GM23338 (cell line): ENCODE data around the gene BBOX1. TPM values are rescaled to one million over a fixed set of nuclear protein-coding genes. Genes with fewer than 3 reads are reported as not detected.

Experiments
- ATAC-seq: fragments of 200-7000 bp; cut with Tn5 transposase; 3 replicates; pipeline ENCODE4 v1.9.1; 2020
- DNase-seq: peaks from one replicate; pipeline ENCODE4 v3.0.0-alpha.2; 2015; ENCODE audit warnings: low spot score
- H2AFZ ChIP-seq: fragments of 200-600 bp; sonication (generic); 2 replicates; pipeline ENCODE4 v1.8.0; 2016; ENCODE audit warnings: antibody characterized with exemption, mild to moderate bottlenecking, moderate library complexity
- H3F3A ChIP-seq: fragments of 200-600 bp; sonication (generic); replicated peaks from 2 replicates; pipeline ENCODE4 v1.8.0; 2017; ENCODE audit warnings: antibody characterized with exemption, mixed run types, low read depth
- H3K27ac ChIP-seq: fragments of 200-600 bp; sonication (generic); 2 replicates; pipeline ENCODE4 v1.6.1; 2016; ENCODE audit warnings: low read depth
- H3K27me3 ChIP-seq: fragments of 200-600 bp; sonication (generic); 2 replicates; pipeline ENCODE4 v1.8.0; 2016; ENCODE audit warnings: mild to moderate bottlenecking, mixed run types, moderate library complexity; ENCODE audit not compliant: insufficient read depth
- H3K36me3 ChIP-seq: fragments of 200-600 bp; sonication (generic); 2 replicates; pipeline ENCODE4 v1.8.0; 2016; ENCODE audit warnings: mild to moderate bottlenecking; ENCODE audit not compliant: insufficient read depth
- H3K4me1 ChIP-seq: fragments of 200-600 bp; sonication (generic); 2 replicates; pipeline ENCODE4 v1.8.0; 2016; ENCODE audit warnings: mild to moderate bottlenecking, moderate library complexity; ENCODE audit not compliant: insufficient read depth
- H3K4me2 ChIP-seq: fragments of 200-600 bp; sonication (generic); 2 replicates; pipeline ENCODE4 v1.7.1; 2017; ENCODE audit warnings: mixed run types
- H3K4me3 ChIP-seq: fragments of 200-600 bp; sonication (generic); 2 replicates; pipeline ENCODE4 v1.6.1; 2016; ENCODE audit warnings: mixed run types
- H3K79me2 ChIP-seq: fragments of 200-600 bp; sonication (generic); replicated peaks from 2 replicates; pipeline ENCODE4 v1.8.0; 2017; ENCODE audit warnings: mild to moderate bottlenecking; ENCODE audit not compliant: insufficient read depth
- H3K9me2 ChIP-seq: fragments of 200-600 bp; sonication (generic); 2 replicates; pipeline ENCODE4 v1.8.0; 2017; ENCODE audit not compliant: insufficient read depth
- H4K20me1 ChIP-seq: fragments of 200-600 bp; sonication (generic); replicated peaks from 2 replicates; pipeline ENCODE4 v1.8.0; 2017; ENCODE audit warnings: mild to moderate bottlenecking; ENCODE audit not compliant: insufficient read depth
- H3K27ac Mint-ChIP-seq: 2 replicates; pipeline ENCODE4 v1.8.0; 2020; ENCODE audit warnings: inconsistent platforms, mild to moderate bottlenecking, moderate library complexity, mixed read lengths
- H3K27me3 Mint-ChIP-seq: 3 replicates; pipeline ENCODE4 v1.8.0; 2022; ENCODE audit warnings: low read depth, mild to moderate bottlenecking, moderate library complexity, mixed read lengths, inconsistent platforms; ENCODE audit not compliant: insufficient read depth, poor library complexity
- H3K36me3 Mint-ChIP-seq: 3 replicates; pipeline ENCODE4 v1.8.0; 2021; ENCODE audit warnings: low read depth, mild to moderate bottlenecking, inconsistent platforms, moderate library complexity, mixed read lengths
- H3K4me1 Mint-ChIP-seq: 3 replicates; pipeline ENCODE4 v1.8.0; 2020; ENCODE audit warnings: mild to moderate bottlenecking, inconsistent platforms, mixed read lengths
- H3K4me3 Mint-ChIP-seq: 3 replicates; pipeline ENCODE4 v1.8.0; 2021; ENCODE audit warnings: moderate library complexity, mild to moderate bottlenecking, inconsistent platforms, mixed read lengths
- H3K9me3 Mint-ChIP-seq: 3 replicates; pipeline ENCODE4 v1.8.0; 2020; ENCODE audit warnings: moderate library complexity, mild to moderate bottlenecking, inconsistent platforms, mixed read lengths
- CREB1 ChIP-seq: fragments of 250-450 bp; sonication (Bioruptor Pico); IDR thresholded peaks from 2 replicates; pipeline ENCODE4 v1.5.0; 2020; ENCODE audit warnings: low read depth, mild to moderate bottlenecking, moderate library complexity
- EZH2 ChIP-seq: fragments of 200-600 bp; sonication (generic); IDR thresholded peaks from one replicate; pipeline ENCODE4 v1.8.0; 2017; ENCODE audit warnings: antibody characterized with exemption, mild to moderate bottlenecking, low read depth; ENCODE audit not compliant: unreplicated experiment
- EZH2phosphoT487 ChIP-seq: fragments of 200-600 bp; sonication (generic); IDR thresholded peaks from one replicate; pipeline ENCODE4 v1.8.1; 2018; ENCODE audit warnings: antibody characterized with exemption; ENCODE audit not compliant: unreplicated experiment
- JUNB ChIP-seq: IDR thresholded peaks from one replicate; pipeline ENCODE4 v1.6.1; 2016; ENCODE audit warnings: antibody characterized with exemption; ENCODE audit not compliant: unreplicated experiment
- NANOG ChIP-seq: IDR thresholded peaks from 2 replicates; pipeline ENCODE4 v1.6.1; 2016; ENCODE audit warnings: antibody characterized with exemption, borderline replicate concordance
- POLR2AphosphoS5 ChIP-seq: IDR thresholded peaks from 2 replicates; pipeline ENCODE4 v1.6.1; 2016; ENCODE audit warnings: antibody characterized with exemption, low read depth
- STAT1 ChIP-seq: IDR thresholded peaks from one replicate; pipeline ENCODE4 v1.6.1; 2016; ENCODE audit warnings: antibody characterized with exemption; ENCODE audit not compliant: unreplicated experiment
- ZNF114 ChIP-seq: fragments of 250-450 bp; sonication (Bioruptor Pico); IDR thresholded peaks from 2 replicates; pipeline ENCODE4 v1.5.0; 2020; ENCODE audit warnings: mild to moderate bottlenecking, moderate library complexity
- ZNF331 ChIP-seq: fragments of 250-450 bp; sonication (Bioruptor Pico); IDR thresholded peaks from 2 replicates; pipeline ENCODE4 v1.5.0; 2020; ENCODE audit warnings: low read depth, mild to moderate bottlenecking, moderate library complexity
- ZNF462 ChIP-seq: fragments of 250-450 bp; sonication (Bioruptor Pico); IDR thresholded peaks from 2 replicates; pipeline ENCODE4 v1.5.0; 2020; ENCODE audit warnings: mild to moderate bottlenecking, moderate library complexity
- polyA plus RNA-seq: library from polyadenylated mRNA; unstranded; fragments of >200 nt; fragmentation: Nextera tagmentation; extraction: Ambion mirVana; gene quantifications from 2 replicates; pipeline ENCODE4 v1.2.1, GENCODE V29; 2016
- total RNA-seq: library from RNA; depleted of rRNA; stranded (reverse); fragments of >200 nt; shearing (Covaris generic); gene quantifications from 2 replicates; pipeline ENCODE4 v1.2.3, GENCODE V29; 2014
- TF ChIP-seq, protein P1 (sequence below): IDR thresholded peaks from 2 replicates; pipeline ENCODE4 v1.6.1; 2016; ENCODE audit warnings: antibody characterized with exemption
- TF ChIP-seq, protein P2 (sequence below): IDR thresholded peaks from one replicate; pipeline ENCODE4 v1.6.1; 2018; ENCODE audit warnings: antibody characterized with exemption; ENCODE audit not compliant: unreplicated experiment
- TF ChIP-seq, protein P3 (sequence below), 2 experiments: fragments of 200-600 bp in 1 of 2; sonication (generic) in 1 of 2; conservative IDR thresholded peaks; 2 replicates each; pipeline versions ENCODE4 v1.5.1 to v1.6.1; 2016 to 2017; ENCODE audit warnings: antibody characterized with exemption in 2 of 2, low read depth in 2 of 2, mild to moderate bottlenecking in 2 of 2, moderate library complexity in 1 of 2

BBOX1 gene
- total and polyA plus RNA-seq, 2 experiments from 2014 or later, result not detected

DNA sequence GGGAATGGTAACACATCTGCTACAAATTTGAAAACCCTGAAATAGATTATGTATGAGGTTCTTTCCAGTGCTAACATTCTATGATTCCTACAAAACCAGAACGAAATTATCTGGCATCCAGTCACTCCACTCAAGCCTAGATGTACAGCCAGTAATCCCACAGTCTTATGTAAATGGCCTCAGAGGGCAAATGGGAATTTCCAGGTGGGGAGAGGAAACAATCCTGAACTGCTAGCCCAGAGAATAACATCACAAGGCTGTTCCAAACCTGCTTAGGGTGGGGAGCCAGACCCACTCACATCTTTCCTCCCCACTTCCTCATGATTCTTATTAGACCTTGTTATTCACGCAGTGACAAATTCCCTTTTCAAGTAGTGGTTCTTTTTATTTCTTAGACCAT, 43.2 kb upstream of the BBOX1 start:
- H3K4me1 ChIP-seq, result no peaks in the 10 kb centered on the region
- no peak for DNase-seq
- no peak overlapping the region for H2AFZ ChIP-seq
- Mint-ChIP-seq H3K9me3 (no peaks in the 10 kb centered on the region), H3K27me3 (peaks cover 4% of the 10 kb centered on the region), H3K4me1 (peaks cover 2% of the 10 kb centered on the region; the same call in 2 of the 3 replicates), H3K36me3 (no peaks in the 10 kb centered on the region), H3K4me3 (no peak overlapping the region), H3K27ac (no peak overlapping the region)
- H3K36me3 ChIP-seq, result no peaks in the 10 kb centered on the region
- H3F3A ChIP-seq, result no peaks in the 10 kb centered on the region
- TF ChIP-seq EZH2phosphoT487 (no peak), POLR2AphosphoS5 (no peak), CREB1 (no peak), ZNF462 (CRISPR knock-in tag) (no peak), JUNB (no peak), ZNF331 (CRISPR knock-in tag) (no peak), STAT1 (no peak), ZNF114 (CRISPR knock-in tag) (no peak), EZH2 (no peak), NANOG (no peak)
- TF ChIP-seq, protein P1, sequence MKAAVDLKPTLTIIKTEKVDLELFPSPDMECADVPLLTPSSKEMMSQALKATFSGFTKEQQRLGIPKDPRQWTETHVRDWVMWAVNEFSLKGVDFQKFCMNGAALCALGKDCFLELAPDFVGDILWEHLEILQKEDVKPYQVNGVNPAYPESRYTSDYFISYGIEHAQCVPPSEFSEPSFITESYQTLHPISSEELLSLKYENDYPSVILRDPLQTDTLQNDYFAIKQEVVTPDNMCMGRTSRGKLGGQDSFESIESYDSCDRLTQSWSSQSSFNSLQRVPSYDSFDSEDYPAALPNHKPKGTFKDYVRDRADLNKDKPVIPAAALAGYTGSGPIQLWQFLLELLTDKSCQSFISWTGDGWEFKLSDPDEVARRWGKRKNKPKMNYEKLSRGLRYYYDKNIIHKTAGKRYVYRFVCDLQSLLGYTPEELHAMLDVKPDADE, result no peak
- TF ChIP-seq, protein P2, sequence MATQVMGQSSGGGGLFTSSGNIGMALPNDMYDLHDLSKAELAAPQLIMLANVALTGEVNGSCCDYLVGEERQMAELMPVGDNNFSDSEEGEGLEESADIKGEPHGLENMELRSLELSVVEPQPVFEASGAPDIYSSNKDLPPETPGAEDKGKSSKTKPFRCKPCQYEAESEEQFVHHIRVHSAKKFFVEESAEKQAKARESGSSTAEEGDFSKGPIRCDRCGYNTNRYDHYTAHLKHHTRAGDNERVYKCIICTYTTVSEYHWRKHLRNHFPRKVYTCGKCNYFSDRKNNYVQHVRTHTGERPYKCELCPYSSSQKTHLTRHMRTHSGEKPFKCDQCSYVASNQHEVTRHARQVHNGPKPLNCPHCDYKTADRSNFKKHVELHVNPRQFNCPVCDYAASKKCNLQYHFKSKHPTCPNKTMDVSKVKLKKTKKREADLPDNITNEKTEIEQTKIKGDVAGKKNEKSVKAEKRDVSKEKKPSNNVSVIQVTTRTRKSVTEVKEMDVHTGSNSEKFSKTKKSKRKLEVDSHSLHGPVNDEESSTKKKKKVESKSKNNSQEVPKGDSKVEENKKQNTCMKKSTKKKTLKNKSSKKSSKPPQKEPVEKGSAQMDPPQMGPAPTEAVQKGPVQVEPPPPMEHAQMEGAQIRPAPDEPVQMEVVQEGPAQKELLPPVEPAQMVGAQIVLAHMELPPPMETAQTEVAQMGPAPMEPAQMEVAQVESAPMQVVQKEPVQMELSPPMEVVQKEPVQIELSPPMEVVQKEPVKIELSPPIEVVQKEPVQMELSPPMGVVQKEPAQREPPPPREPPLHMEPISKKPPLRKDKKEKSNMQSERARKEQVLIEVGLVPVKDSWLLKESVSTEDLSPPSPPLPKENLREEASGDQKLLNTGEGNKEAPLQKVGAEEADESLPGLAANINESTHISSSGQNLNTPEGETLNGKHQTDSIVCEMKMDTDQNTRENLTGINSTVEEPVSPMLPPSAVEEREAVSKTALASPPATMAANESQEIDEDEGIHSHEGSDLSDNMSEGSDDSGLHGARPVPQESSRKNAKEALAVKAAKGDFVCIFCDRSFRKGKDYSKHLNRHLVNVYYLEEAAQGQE, result no peak
- TF ChIP-seq, protein P3, sequence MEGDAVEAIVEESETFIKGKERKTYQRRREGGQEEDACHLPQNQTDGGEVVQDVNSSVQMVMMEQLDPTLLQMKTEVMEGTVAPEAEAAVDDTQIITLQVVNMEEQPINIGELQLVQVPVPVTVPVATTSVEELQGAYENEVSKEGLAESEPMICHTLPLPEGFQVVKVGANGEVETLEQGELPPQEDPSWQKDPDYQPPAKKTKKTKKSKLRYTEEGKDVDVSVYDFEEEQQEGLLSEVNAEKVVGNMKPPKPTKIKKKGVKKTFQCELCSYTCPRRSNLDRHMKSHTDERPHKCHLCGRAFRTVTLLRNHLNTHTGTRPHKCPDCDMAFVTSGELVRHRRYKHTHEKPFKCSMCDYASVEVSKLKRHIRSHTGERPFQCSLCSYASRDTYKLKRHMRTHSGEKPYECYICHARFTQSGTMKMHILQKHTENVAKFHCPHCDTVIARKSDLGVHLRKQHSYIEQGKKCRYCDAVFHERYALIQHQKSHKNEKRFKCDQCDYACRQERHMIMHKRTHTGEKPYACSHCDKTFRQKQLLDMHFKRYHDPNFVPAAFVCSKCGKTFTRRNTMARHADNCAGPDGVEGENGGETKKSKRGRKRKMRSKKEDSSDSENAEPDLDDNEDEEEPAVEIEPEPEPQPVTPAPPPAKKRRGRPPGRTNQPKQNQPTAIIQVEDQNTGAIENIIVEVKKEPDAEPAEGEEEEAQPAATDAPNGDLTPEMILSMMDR (conservative IDR thresholded peaks at IDR 0.05; ENCODE audit: low read depth in 2 of 2), result no peak
- no peaks in the 10 kb centered on the region for H4K20me1 ChIP-seq
- H3K9me2 ChIP-seq, result no peaks in the 10 kb centered on the region
- no peak for ATAC-seq
- H3K27me3 ChIP-seq, result peaks cover 13% of the 10 kb centered on the region
- H3K4me2 ChIP-seq, result no peak overlapping the region
- no peak overlapping the region for H3K4me3 ChIP-seq
- H3K79me2 ChIP-seq, result no peaks in the 10 kb centered on the region
- no peak overlapping the region for H3K27ac ChIP-seq
